Muscle of leg (tissue), 11 donors: ENCODE results near the gene XCL1. TPM values are rescaled to one million over a fixed set of nuclear protein-coding genes. Genes with fewer than 3 reads are reported as not detected.

ENCODE experiments used
- DNase-seq: peaks from one replicate; pipeline ENCODE4 v3.0.0; 2013
- H3K27ac ChIP-seq: one replicate; pipeline ENCODE4 v1.5.1; 2013; ENCODE audit warnings: mild to moderate bottlenecking, low read length, control low read depth
- H3K27me3 ChIP-seq: one replicate; pipeline ENCODE4 v1.6.1; 2013; ENCODE audit warnings: low read length; ENCODE audit not compliant: control insufficient read depth, insufficient read depth
- H3K36me3 ChIP-seq: one replicate; pipeline ENCODE4 v1.6.1; 2013; ENCODE audit warnings: low read length; ENCODE audit not compliant: control insufficient read depth, insufficient read depth
- H3K4me1 ChIP-seq: one replicate; pipeline ENCODE4 v1.6.1; 2013; ENCODE audit warnings: low read length; ENCODE audit not compliant: control insufficient read depth, insufficient read depth
- H3K4me3 ChIP-seq: one replicate; pipeline ENCODE4 v1.5.1; 2013; ENCODE audit warnings: low read length, control low read depth
- H3K9me3 ChIP-seq: replicated peaks from 2 replicates; pipeline ENCODE4 v1.6.1; 2013; ENCODE audit warnings: low read depth, low read length; ENCODE audit not compliant: control insufficient read depth
- WGBS: methylation state at CpG from one replicate; pipeline ENCODE4 v1.1.5; 2013; ENCODE audit warnings: missing lambda C conversion rate; ENCODE audit not compliant: insufficient coverage; 5-methylcytosine and 5-hydroxymethylcytosine counted together
- polyA plus RNA-seq, 8 donors: library from polyadenylated mRNA; unstranded; fragments of 120-200 nt; gene quantifications; one replicate each; pipeline versions ENCODE4 v1.2.1 to v1.2.3, GENCODE V29; 2013; ENCODE audit warnings: inconsistent platforms in 1 of 8, low replicate concordance in 1 of 8; ENCODE audit not compliant: insufficient read length in 8 of 8, insufficient read depth in 1 of 8
- total RNA-seq: library from RNA; stranded (reverse); fragments of 120-200 nt; gene quantifications from one replicate; pipeline ENCODE4 v1.2.4, GENCODE V29; 2013

Gene XCL1
- total and polyA plus RNA-seq, 9 donors: 0.04 to 0.19 (median 0.16) TPM; not detected in 5

GRCh38 chr1:168614235-168614634, 37.8 kb downstream of the XCL1 start:
- H3K27me3 ChIP-seq: peaks cover 3% of the 10 kb centered on the region
- H3K4me1 ChIP-seq: peaks cover 34% of the 10 kb centered on the region
- H3K36me3 ChIP-seq: no peaks in the 10 kb centered on the region
- DNase-seq: peak; percentile 32
- H3K9me3 ChIP-seq: no peaks in the 10 kb centered on the region
- H3K27ac ChIP-seq: peak overlapping the region; percentile 62
- H3K4me3 ChIP-seq: no peak overlapping the region
- WGBS: 40% methylated on average over 1 of the region's 8 CpGs

GRCh38 chr1:168615965-168616364, 39.6 kb downstream of the XCL1 start:
- no CpG with 5 or more reads among the region's 2 CpGs for WGBS
- Histone ChIP-seq H3K27ac (no peak overlapping the region), H3K27me3 (no peaks in the 10 kb centered on the region), H3K4me3 (no peak overlapping the region), H3K9me3 (no peaks in the 10 kb centered on the region), H3K36me3 (no peaks in the 10 kb centered on the region), H3K4me1 (peaks cover 25% of the 10 kb centered on the region)
- DNase-seq: no peak

- peaks cover 23% of the 10 kb centered on the region for H3K4me1 ChIP-seq
- H3K27ac ChIP-seq: no peak overlapping the region
- WGBS: 22% methylated on average over 1 of the region's 5 CpGs
- H3K4me3 ChIP-seq: no peak overlapping the region
- DNase-seq: no peak
- H3K9me3 ChIP-seq: no peaks in the 10 kb centered on the region
- no peaks in the 10 kb centered on the region for H3K36me3 ChIP-seq
- H3K27me3 ChIP-seq: no peaks in the 10 kb centered on the region
Measured at GRCh38 chr1:168617974-168618750, 41.8 kb downstream of the XCL1 start.

- no peaks in the 10 kb centered on the region for H3K36me3 ChIP-seq
- no peak overlapping the region for H3K4me3 ChIP-seq
- H3K27ac ChIP-seq: no peak overlapping the region
- H3K4me1 ChIP-seq: peaks cover 16% of the 10 kb centered on the region
- DNase-seq: no peak
- no peaks in the 10 kb centered on the region for H3K27me3 ChIP-seq
- H3K9me3 ChIP-seq: no peaks in the 10 kb centered on the region
- WGBS: 77% methylated on average over 2 of the region's 2 CpGs
Measured at GRCh38 chr1:168618886-168619285, 42.5 kb downstream of the XCL1 start.

- peak; percentile 45 for DNase-seq
- H3K4me1 ChIP-seq: peaks cover 4% of the 10 kb centered on the region
- H3K27me3 ChIP-seq: no peaks in the 10 kb centered on the region
- H3K36me3 ChIP-seq: no peaks in the 10 kb centered on the region
- H3K27ac ChIP-seq: no peak overlapping the region
- no CpG with 5 or more reads among the region's 1 CpG for WGBS
- H3K9me3 ChIP-seq: no peaks in the 10 kb centered on the region
- H3K4me3 ChIP-seq: no peak overlapping the region
Measured at GRCh38 chr1:168621356-168621755, 45.0 kb downstream of the XCL1 start.

- Histone ChIP-seq H3K27ac (no peak overlapping the region), H3K4me3 (no peak overlapping the region), H3K9me3 (no peaks in the 10 kb centered on the region), H3K27me3 (no peaks in the 10 kb centered on the region), H3K4me1 (peaks cover 4% of the 10 kb centered on the region), H3K36me3 (no peaks in the 10 kb centered on the region)
- 71% methylated on average over 3 of the region's 8 CpGs for WGBS
- DNase-seq: peak; percentile 43
Measured at GRCh38 chr1:168623003-168623828, 46.8 kb downstream of the XCL1 start.

- no peak overlapping the region for H3K27ac ChIP-seq
- H3K4me3 ChIP-seq: no peak overlapping the region
- H3K27me3 ChIP-seq: no peaks in the 10 kb centered on the region
- 96% methylated on average over 2 of the region's 4 CpGs for WGBS
- H3K9me3 ChIP-seq: no peaks in the 10 kb centered on the region
- H3K36me3 ChIP-seq: no peaks in the 10 kb centered on the region
- no peak for DNase-seq
- peaks cover 4% of the 10 kb centered on the region for H3K4me1 ChIP-seq
Measured at GRCh38 chr1:168623831-168624230, 47.4 kb downstream of the XCL1 start.

- Histone ChIP-seq H3K4me1 (peaks cover 2% of the 10 kb centered on the region), H3K9me3 (no peaks in the 10 kb centered on the region), H3K36me3 (no peaks in the 10 kb centered on the region), H3K27ac (no peak overlapping the region), H3K27me3 (no peaks in the 10 kb centered on the region), H3K4me3 (no peak overlapping the region)
- no peak for DNase-seq
- WGBS: 62% methylated on average over 4 of the region's 4 CpGs
Measured at GRCh38 chr1:168626326-168626725, 49.9 kb downstream of the XCL1 start.

GRCh38 chr1:168627370-168627769, 51.0 kb downstream of the XCL1 start:
- peak; percentile 34 for DNase-seq
- no peaks in the 10 kb centered on the region for H3K4me1 ChIP-seq
- no peaks in the 10 kb centered on the region for H3K9me3 ChIP-seq
- no peak overlapping the region for H3K4me3 ChIP-seq
- no CpG with 5 or more reads among the region's 1 CpG for WGBS
- no peaks in the 10 kb centered on the region for H3K36me3 ChIP-seq
- H3K27me3 ChIP-seq: no peaks in the 10 kb centered on the region
- H3K27ac ChIP-seq: no peak overlapping the region

GRCh38 chr1:168628807-168629206, 52.4 kb downstream of the XCL1 start:
- no peak overlapping the region for H3K4me3 ChIP-seq
- H3K27me3 ChIP-seq: no peaks in the 10 kb centered on the region
- H3K36me3 ChIP-seq: no peaks in the 10 kb centered on the region
- no peaks in the 10 kb centered on the region for H3K9me3 ChIP-seq
- no peak for DNase-seq
- H3K27ac ChIP-seq: no peak overlapping the region
- H3K4me1 ChIP-seq: no peaks in the 10 kb centered on the region
